ENCODE results near the gene DAB2IP.

The DAB2IP gene

DNA sequence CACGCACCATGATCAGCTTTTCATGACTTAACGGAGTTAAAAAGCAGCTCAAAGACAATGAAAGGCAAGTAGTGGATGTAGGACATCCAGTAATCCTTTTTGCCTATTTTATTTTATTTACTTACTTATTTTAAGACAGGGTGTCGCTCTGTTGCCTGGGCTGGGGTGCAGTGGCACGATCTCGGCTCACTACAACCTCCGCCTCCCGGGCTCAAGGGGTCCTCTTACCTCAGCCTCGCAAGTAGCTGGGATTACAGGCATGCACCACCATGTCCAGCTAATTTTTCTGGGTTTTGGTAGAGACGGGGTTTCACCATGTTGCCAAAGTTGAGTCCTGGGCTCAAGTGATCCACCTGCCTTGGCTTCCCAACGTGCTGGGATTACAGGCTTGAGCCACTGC, 148.9 kb downstream of the DAB2IP start:
- no peak overlapping the region for H3K4me3 Mint-ChIP-seq
- CTCF ChIA-PET: no interaction called here
- H3K9me3 Mint-ChIP-seq: peaks cover 3% of the 10 kb centered on the region
- DNase-seq: no peak
- no peaks in the 10 kb centered on the region for H3K4me1 Mint-ChIP-seq
- no peaks in the 10 kb centered on the region for H3K36me3 Mint-ChIP-seq
- no peak overlapping the region for H3K27ac Mint-ChIP-seq
- peaks cover 10% of the 10 kb centered on the region for H3K27me3 Mint-ChIP-seq

DNA sequence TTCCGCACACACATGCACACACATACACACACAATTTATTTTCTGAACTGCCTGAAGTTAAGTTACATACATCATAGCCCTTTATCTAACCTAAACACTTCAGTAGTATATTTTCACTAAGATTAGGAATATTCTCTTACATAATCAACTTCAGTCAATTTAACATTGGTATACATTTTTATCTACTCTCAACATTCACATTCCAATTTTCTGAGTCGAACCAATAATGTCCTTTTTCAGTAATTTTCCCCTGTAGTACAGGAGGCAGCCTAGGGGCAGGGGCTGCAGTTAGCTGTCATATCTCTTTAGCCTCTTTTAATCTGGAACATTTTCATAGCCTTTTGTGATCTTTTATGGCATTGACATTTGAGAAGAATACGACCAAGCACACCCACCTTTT, 150.1 kb downstream of the DAB2IP start:
- H3K4me3 Mint-ChIP-seq: no peak overlapping the region

DNA sequence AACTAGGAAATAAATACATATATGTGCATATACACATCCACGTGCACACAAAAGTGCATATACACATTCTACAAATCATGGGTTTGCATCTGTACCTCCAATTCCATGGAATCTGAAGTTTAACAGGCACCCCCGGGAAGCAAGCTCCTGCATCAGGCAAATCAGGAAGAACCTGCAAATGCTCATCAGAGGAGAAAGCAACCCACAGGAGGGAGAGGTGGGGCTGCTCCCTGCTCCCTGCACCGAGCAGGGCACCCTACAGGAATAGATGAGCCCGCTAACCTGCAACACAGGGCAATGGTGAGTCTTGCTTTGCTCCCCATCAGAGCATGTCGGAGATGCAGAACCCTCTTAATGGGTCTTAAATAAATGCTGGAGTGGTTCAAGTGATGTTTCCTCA, 151.3 kb downstream of the DAB2IP start:
- Mint-ChIP-seq H3K4me3 (no peak overlapping the region), H3K4me1 (no peaks in the 10 kb centered on the region), H3K9me3 (peaks cover 3% of the 10 kb centered on the region), H3K36me3 (no peaks in the 10 kb centered on the region), H3K27ac (no peak overlapping the region), H3K27me3 (peaks cover 3% of the 10 kb centered on the region)
- no peak for DNase-seq
- CTCF ChIA-PET: no interaction called here

More for the DNA sequence above, 150.1 kb downstream of the DAB2IP start:
- no peaks in the 10 kb centered on the region for H3K4me1 Mint-ChIP-seq
- H3K9me3 Mint-ChIP-seq: peaks cover 3% of the 10 kb centered on the region
- no peak for DNase-seq
- peaks cover 10% of the 10 kb centered on the region for H3K27me3 Mint-ChIP-seq
- CTCF ChIA-PET: no interaction called here
- H3K36me3 Mint-ChIP-seq: no peaks in the 10 kb centered on the region
- no peak overlapping the region for H3K27ac Mint-ChIP-seq

DNA sequence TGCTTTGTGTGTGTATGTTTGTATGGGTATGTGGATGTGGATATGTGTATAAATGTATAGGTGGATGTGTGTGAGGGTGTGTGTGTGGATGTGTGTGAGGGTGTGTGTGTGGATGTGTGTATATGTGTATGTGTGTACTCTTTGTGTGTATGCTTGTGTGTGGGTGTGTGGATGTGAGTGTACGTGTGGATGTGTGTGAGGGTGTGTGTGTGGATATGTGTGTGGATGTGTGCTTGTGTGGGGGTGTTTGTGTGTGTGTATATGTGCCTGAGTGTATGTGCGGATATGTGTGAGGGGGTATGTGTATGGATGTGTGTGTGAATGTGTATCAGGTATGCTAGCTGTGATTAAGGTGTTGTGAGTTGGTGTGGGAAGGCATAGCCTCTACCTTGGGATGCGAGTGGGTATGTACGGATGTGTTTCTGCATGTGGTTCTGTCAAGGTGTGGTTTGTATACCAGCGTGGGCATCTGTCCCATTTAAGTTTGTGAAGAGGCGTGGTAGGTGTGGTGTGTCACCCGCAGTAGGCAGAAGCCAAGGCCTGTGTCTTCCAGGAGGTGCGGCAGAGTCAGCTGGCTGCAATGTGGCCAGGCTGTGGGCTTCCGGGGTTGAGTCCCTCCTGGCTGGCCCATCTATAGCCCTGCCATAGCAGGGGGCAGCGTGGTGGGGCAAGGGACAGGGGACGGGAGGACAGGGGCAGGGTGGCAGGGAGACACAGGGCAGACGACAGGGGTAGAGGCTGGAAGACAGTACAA, 155.8 kb downstream of the DAB2IP start:
- Mint-ChIP-seq H3K9me3 (peaks cover 3% of the 10 kb centered on the region), H3K4me1 (no peaks in the 10 kb centered on the region), H3K27me3 (no peaks in the 10 kb centered on the region), H3K27ac (no peak overlapping the region), H3K4me3 (no peak overlapping the region), H3K36me3 (no peaks in the 10 kb centered on the region)
- CTCF ChIA-PET: no interaction called here
- DNase-seq: no peak

DNA sequence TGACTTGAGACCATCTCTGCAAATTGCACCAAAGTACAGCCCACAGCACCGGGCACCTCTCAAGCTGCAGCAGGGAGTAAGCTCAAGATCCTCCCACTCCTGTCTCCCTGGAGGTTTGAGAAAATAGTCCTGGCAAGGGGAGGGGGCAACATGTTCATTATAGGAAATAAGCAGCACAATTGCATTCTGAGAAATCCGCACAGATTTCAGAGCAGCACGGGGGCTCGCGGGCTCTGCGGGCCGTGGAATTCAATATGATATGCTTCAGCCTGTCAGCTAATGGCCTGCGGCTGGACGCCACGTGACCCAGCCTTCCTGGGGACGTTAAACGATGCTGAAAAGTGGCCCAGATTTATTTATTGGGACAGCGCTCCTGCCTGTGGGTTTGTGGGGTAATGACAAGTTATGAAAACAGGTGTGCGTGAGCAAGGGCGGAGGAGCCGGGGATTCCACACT, 156.4 kb downstream of the DAB2IP start:
- H3K4me1 Mint-ChIP-seq: no peaks in the 10 kb centered on the region

DNA sequence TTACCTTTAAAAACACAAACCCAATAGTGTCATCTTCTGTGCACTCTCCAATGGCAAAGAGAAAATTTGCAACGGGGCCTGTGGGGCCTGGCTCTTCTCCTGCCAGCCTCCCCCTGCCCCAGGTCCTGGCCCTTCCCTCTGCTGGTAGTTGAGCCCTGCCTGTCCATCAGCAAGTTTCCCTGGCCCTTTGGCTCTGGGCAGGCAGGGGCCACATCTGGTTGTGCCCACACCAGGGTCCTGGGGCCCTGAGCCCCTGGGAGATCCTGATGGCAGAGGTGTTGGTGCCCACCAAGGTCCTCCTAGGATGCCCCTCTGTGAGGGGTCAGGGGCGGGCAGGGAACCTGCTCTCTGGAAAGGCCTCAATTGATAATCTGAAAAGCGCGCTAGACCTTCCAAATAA, 157.3 kb downstream of the DAB2IP start:
- CTCF ChIA-PET: no interaction called here
- H3K36me3 Mint-ChIP-seq: no peaks in the 10 kb centered on the region
- H3K4me1 Mint-ChIP-seq: no peaks in the 10 kb centered on the region
- DNase-seq: no peak
- H3K9me3 Mint-ChIP-seq: peaks cover 3% of the 10 kb centered on the region
- H3K4me3 Mint-ChIP-seq: no peak overlapping the region
- H3K27ac Mint-ChIP-seq: no peak overlapping the region
- no peaks in the 10 kb centered on the region for H3K27me3 Mint-ChIP-seq

More for the DNA sequence above, 156.4 kb downstream of the DAB2IP start:
- CTCF ChIA-PET: no interaction called here
- H3K4me3 Mint-ChIP-seq: no peak overlapping the region
- H3K27ac Mint-ChIP-seq: no peak overlapping the region
- DNase-seq: no peak
- no peaks in the 10 kb centered on the region for H3K36me3 Mint-ChIP-seq
- H3K9me3 Mint-ChIP-seq: peaks cover 3% of the 10 kb centered on the region
- no peaks in the 10 kb centered on the region for H3K27me3 Mint-ChIP-seq

DNA sequence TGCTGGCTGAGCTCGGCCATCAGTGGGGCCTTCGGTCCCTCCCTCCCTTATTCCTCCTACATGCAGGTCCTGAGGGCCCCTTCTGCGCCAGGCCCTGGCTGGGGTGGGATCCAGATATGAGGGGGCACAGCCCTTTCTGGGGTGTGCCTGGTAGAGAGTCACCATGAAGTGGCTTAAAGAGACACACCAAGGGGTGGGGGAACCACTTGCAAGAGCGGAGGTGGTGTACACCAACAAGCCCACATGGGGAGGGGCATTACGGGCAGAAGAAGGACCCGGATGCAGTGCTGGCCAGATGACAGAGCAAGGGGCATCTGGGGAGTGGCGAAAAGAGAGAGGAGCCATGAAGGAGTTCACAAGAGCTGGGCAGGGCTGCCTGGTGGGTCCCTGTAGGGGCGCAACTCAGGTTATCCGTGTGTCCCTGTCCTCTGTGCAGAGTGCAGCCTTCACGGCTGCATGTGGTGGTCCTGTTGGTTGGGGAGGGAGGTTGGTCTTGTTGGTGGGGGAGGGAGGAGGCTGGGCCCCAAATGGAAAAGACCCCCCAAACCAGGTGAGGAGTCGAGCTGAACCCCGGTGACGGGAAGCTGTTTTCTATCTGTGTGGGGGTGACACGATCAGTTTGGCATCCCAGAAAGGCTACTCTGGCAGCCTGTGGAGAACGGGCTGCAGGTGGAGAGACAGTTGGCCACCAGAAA, 158.1 kb downstream of the DAB2IP start:
- Mint-ChIP-seq H3K36me3 (no peaks in the 10 kb centered on the region), H3K9me3 (peaks cover 3% of the 10 kb centered on the region), H3K4me3 (no peak overlapping the region), H3K27ac (no peak overlapping the region), H3K4me1 (no peaks in the 10 kb centered on the region), H3K27me3 (no peaks in the 10 kb centered on the region)
- no peak for DNase-seq
- CTCF ChIA-PET: no interaction called here

DNA sequence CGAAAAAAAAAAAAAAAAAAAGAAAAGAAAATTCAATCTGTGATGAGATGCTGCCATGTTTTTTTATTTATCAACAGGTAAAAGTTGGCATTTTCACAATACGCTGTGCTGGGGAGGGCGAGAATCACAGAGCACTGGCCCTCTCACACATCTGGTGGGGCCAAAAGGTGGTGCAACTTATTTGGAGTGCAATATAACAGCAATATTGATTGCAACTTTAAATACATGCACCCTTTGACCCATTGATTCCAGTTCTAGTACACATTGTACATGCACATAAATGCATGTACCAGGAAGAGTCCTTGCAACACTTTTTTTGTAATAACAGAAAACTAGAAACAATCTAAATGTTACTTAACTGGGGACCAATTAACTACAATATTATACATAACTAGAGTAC, 159.1 kb downstream of the DAB2IP start:
- no peaks in the 10 kb centered on the region for H3K4me1 Mint-ChIP-seq
- no peak overlapping the region for H3K4me3 Mint-ChIP-seq
- no peak for DNase-seq
- H3K9me3 Mint-ChIP-seq: no peaks in the 10 kb centered on the region
- H3K27me3 Mint-ChIP-seq: no peaks in the 10 kb centered on the region
- no peak overlapping the region for H3K27ac Mint-ChIP-seq
- H3K36me3 Mint-ChIP-seq: no peaks in the 10 kb centered on the region
- CTCF ChIA-PET: no interaction called here

DNA sequence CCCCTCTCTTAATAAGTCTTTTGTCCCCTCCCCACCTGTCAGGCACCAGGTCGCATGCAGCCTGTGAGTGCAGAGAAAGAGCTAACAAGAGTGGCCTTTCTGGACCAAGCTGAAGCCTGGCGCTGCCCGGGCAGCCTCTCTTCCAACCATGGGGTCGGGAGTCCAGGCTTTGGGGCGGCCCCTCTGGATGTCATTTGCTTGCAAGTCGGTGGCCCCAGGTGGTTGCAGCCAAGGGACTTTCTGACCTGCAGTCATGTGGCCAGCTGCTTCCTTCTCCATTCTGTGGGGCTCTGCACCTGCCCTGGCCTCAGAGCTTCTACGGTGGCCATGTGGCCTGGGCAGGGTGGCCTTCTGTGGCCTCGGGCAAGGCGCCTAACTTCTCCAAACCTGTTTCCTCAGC, 159.7 kb downstream of the DAB2IP start:
- Mint-ChIP-seq H3K27me3 (no peaks in the 10 kb centered on the region), H3K9me3 (no peaks in the 10 kb centered on the region), H3K4me3 (no peak overlapping the region), H3K4me1 (no peaks in the 10 kb centered on the region), H3K36me3 (no peaks in the 10 kb centered on the region), H3K27ac (no peak overlapping the region)
- CTCF ChIA-PET: no interaction called here
- no peak for DNase-seq

DNA sequence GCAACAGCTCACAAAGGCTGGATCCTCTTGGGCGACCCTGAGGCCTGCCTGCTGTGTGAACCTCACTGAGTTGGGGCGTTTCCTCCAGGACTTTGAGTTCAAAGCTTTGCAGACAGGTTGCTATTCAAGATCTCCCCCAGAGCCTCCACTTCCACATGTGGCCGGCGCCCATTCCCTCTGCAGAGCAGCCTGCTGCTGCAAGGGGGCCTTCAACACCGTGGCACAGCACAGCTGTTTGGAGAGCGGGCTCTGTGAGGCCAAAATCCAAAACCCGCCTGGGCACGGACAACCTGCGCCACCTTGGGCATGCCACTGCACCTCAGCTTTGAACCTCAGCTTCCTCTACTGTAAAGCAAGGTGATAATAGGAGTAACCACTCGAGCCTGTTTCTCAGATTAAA, 160.3 kb downstream of the DAB2IP start:
- CTCF ChIA-PET: no interaction called here
- H3K36me3 Mint-ChIP-seq: no peaks in the 10 kb centered on the region
- H3K9me3 Mint-ChIP-seq: no peaks in the 10 kb centered on the region
- no peaks in the 10 kb centered on the region for H3K27me3 Mint-ChIP-seq
- H3K27ac Mint-ChIP-seq: no peak overlapping the region
- H3K4me1 Mint-ChIP-seq: no peaks in the 10 kb centered on the region
- DNase-seq: no peak
- H3K4me3 Mint-ChIP-seq: no peak overlapping the region

DNA sequence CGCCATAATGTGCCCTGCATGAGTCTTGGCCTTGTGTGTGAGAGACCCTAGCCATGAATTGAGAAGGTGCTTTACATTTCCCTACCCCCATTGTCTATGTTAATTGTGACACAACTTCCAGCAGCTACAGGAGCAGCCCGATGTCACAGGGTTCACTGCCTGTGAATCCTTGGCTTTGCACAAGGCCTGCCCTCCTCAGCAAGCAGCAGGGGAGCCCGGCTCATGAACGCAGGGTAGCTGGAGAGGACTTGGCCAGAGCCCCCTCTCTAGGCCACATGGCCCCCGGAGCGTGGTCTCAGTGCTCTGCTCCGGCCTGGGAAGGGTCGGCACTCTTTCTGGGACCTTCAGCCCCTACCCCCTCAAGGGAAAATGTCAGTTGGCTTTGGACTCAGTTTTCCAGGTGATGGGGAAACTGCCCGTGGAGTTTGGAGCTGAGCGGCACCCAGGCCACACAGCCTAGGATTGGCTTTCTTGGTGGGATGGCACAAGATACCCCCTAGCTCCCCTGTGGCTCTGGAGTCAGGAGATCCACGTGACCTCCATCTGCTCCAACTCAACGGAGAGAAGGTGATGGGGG, 160.8 kb downstream of the DAB2IP start:
- CTCF ChIA-PET: no interaction called here
- H3K36me3 Mint-ChIP-seq: no peaks in the 10 kb centered on the region

DNA sequence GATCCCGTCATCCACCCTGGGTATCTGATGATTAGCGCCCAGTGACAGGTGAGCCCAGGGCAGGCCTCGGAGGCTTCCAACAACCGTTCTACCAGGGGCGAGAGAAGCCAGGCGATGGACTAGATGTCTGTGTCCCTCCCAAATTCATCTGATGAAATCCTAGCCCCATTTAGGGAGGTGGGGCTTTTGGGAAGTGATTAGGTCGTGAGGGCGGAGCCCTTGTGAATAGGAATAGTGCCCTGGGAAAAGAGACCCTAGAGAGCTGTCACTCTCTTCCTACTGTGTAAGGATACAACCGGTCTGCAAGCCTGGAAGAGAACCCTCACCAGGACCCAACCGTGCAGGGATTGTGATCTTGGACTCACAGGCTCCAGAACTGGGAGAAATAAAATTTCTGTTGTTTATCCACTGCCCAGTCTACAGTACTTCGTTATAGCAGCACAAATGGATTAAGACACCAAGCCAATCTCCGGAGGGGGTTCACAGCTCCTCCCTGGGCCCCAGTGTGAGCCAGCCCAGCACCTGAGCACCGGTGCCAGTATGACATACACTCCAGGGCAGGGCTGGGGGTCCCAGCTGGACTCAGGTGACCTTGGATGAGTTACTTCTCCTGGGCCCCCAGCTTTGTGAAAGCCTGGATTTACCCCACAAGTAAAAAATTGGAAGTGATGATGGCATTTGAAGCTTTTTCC, 162.2 kb downstream of the DAB2IP start:
- CTCF ChIA-PET: no interaction called here
- H3K36me3 Mint-ChIP-seq: no peaks in the 10 kb centered on the region
- no peaks in the 10 kb centered on the region for H3K9me3 Mint-ChIP-seq
- H3K27ac Mint-ChIP-seq: no peak overlapping the region
- H3K4me1 Mint-ChIP-seq: no peaks in the 10 kb centered on the region
- no peak overlapping the region for H3K4me3 Mint-ChIP-seq
- H3K27me3 Mint-ChIP-seq: peaks cover 8% of the 10 kb centered on the region
- no peak for DNase-seq

More for the DNA sequence above, 160.8 kb downstream of the DAB2IP start:
- no peaks in the 10 kb centered on the region for H3K4me1 Mint-ChIP-seq
- no peak for DNase-seq
- H3K4me3 Mint-ChIP-seq: no peak overlapping the region
- H3K9me3 Mint-ChIP-seq: no peaks in the 10 kb centered on the region
- no peaks in the 10 kb centered on the region for H3K27me3 Mint-ChIP-seq
- no peak overlapping the region for H3K27ac Mint-ChIP-seq

DNA sequence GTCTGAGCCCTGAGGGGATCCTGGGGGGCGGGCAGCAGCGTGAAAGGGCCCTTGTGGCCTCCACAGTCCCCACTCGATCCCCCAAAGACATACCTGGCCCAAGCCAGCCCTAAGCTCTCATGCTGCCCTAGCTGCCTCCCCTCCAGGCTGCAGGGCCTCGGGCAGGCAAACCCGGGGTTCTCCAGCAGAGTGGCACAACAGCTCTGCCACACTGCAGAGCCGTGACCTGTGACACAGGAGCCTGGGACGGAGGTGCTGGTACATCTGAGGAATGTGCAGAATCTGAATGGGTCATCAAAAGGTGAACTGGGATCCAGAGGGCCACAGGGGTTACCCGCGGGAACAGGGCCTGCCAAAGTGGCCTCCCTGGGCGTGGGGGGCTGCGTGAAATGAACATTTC, 163.2 kb downstream of the DAB2IP start:
- Mint-ChIP-seq H3K4me3 (no peak overlapping the region), H3K27me3 (peaks cover 12% of the 10 kb centered on the region), H3K9me3 (no peaks in the 10 kb centered on the region), H3K36me3 (no peaks in the 10 kb centered on the region), H3K4me1 (no peaks in the 10 kb centered on the region), H3K27ac (no peak overlapping the region)
- CTCF ChIA-PET: no interaction called here
- no peak for DNase-seq

DNA sequence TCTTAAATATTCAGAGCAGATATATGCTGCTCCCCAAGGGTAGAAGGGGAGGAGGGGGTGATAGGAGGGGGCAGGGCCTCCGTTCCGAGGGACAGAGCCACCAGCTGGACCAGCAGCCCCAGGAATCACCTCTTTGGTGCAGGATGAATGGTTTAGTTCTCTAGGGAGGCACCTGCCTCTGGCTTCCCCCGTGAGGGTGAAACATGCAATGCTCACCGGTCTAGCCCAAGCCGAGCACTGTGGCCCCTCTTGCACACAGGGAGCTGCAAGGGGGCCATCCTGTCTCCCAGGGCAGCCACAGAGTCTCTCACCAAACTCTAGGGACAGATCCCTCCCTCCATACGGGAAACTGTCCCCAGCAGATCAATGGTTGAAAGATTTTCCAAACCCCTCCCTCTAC, 163.7 kb downstream of the DAB2IP start:
- CTCF ChIA-PET: interaction anchor here (0.7 kb wide), 1 partner anchor 131 kb away, joined by 3 read pairs; no protein-coding TSS in a partner anchor
- no peak overlapping the region for H3K4me3 Mint-ChIP-seq
- no peak for DNase-seq
- no peaks in the 10 kb centered on the region for H3K4me1 Mint-ChIP-seq
- no peaks in the 10 kb centered on the region for H3K9me3 Mint-ChIP-seq
- H3K36me3 Mint-ChIP-seq: no peaks in the 10 kb centered on the region
- H3K27ac Mint-ChIP-seq: no peak overlapping the region
- peaks cover 12% of the 10 kb centered on the region for H3K27me3 Mint-ChIP-seq

Data from activated naive CD4-positive, alpha-beta T cell treated with anti-CD3 and anti-CD28 coated beads, Interleukin-2, amount 10 ng/mL, durations not matched to agents 7 days and 5 days (primary cell).